K562 (cell line): ENCODE data around the gene ZNRF3. TPM values are rescaled to one million over a fixed set of nuclear protein-coding genes. Genes with fewer than 3 reads are reported as not detected.

Experiments used
- ATAC-seq: fragments of 200-7000 bp; cut with Tn5 transposase; 3 replicates; pipeline ENCODE4 v1.9.1; 2020; ENCODE audit warnings: moderate library complexity
- BruUV-seq: library from RNA; stranded (reverse); fragments of 400-500 nt; replicated peaks from 2 replicates; lab custom pipeline; 2021; lab: Mats Ljungman, UMichigan
- CTCF ChIA-PET: fragments of 300-600 bp; formaldehyde crosslinking; extraction: SDS; loops from one replicate; lab custom pipeline; 2021; ENCODE audit warnings: low intra/inter-chr PET ratio; lab: Yijun Ruan, JAX
- POLR2A ChIA-PET: fragments of 300-600, 350-650 bp; sonication (Branson Sonifier 250); formaldehyde crosslinking; extraction: SDS; loops from one replicate; lab custom pipeline; 2021; ENCODE audit warnings: antibody characterized with exemption, inconsistent platforms; lab: Yijun Ruan, JAX
- DNase-seq, 4 experiments: peaks; one replicate each; pipeline versions ENCODE4 v3.0.0 to v3.0.0-alpha.2; 2011 to 2018; ENCODE audit warnings: low spot score in 3 of 4, mixed read lengths in 3 of 4; ENCODE audit errors: extremely low read depth in 1 of 4
- FAIRE-seq: peaks from 2 replicates; lab custom pipeline; 2011; peaks lifted over from hg19 to GRCh38; lab: Jason Lieb, UNC
- H2AFZ ChIP-seq: 2 replicates; pipeline ENCODE4 v1.6.0; 2011; ENCODE audit warnings: low read depth, low read length, control low read depth, inconsistent platforms
- H3K27ac ChIP-seq: fragments of 200-600 bp; 3 replicates; pipeline ENCODE4 v1.8.0; 2011; ENCODE audit warnings: low read depth, mild to moderate bottlenecking, control low read depth, inconsistent platforms, low read length, moderate library complexity, mixed read lengths; ENCODE audit errors: extremely low read depth
- H3K27me3 ChIP-seq, 2 experiments: fragments of 300-600 bp in 1 of 2; 2 replicates in 1 of 2; 3 replicates in 1 of 2; pipeline versions ENCODE4 v1.6.0 to v1.8.0; 2011; ENCODE audit warnings: inconsistent platforms in 2 of 2, low read length in 2 of 2, mild to moderate bottlenecking in 1 of 2, mixed read lengths in 1 of 2, moderate library complexity in 1 of 2; ENCODE audit not compliant: control insufficient read depth in 2 of 2, insufficient read depth in 2 of 2
- H3K36me3 ChIP-seq: fragments of 300-600 bp; 3 replicates; pipeline ENCODE4 v1.8.0; 2011; ENCODE audit warnings: mild to moderate bottlenecking, low read length, inconsistent platforms; ENCODE audit not compliant: control insufficient read depth, insufficient read depth
- H3K4me1 ChIP-seq, 2 experiments: fragments of 200-600 bp in 1 of 2; replicated peaks in 1 of 2; 2 replicates in 1 of 2; 3 replicates in 1 of 2; pipeline versions ENCODE4 v1.5.1 to v1.8.0; 2011; ENCODE audit warnings: inconsistent platforms in 2 of 2, low read length in 2 of 2, mild to moderate bottlenecking in 1 of 2, mixed read lengths in 1 of 2, moderate library complexity in 1 of 2; ENCODE audit not compliant: control insufficient read depth in 2 of 2, insufficient read depth in 2 of 2
- H3K4me2 ChIP-seq: 2 replicates; pipeline ENCODE4 v1.6.1; 2011; ENCODE audit warnings: low read length, control low read depth, inconsistent platforms, mixed read lengths; ENCODE audit not compliant: insufficient read depth
- H3K4me3 ChIP-seq: fragments of 200-600 bp; sonication (generic), shearing (Covaris generic); 2 replicates; pipeline ENCODE4 v1.5.1; 2016; ENCODE audit warnings: control low read depth, inconsistent platforms
- H3K79me2 ChIP-seq: fragments of 200-600 bp; 3 replicates; pipeline ENCODE4 v1.8.0; 2011; ENCODE audit warnings: low read length, inconsistent platforms; ENCODE audit not compliant: control insufficient read depth, insufficient read depth
- H3K9ac ChIP-seq, 2 experiments: 2 replicates each; pipeline versions ENCODE4 v1.6.0 to v1.6.1; 2011; ENCODE audit warnings: low read depth in 2 of 2, low read length in 2 of 2, control low read depth in 1 of 2, inconsistent platforms in 1 of 2, mild to moderate bottlenecking in 1 of 2, mixed read lengths in 1 of 2; ENCODE audit not compliant: insufficient read depth in 1 of 2
- H3K9me1 ChIP-seq: one replicate; pipeline ENCODE4 v1.6.0; 2011; ENCODE audit warnings: inconsistent platforms, mild to moderate bottlenecking, low read length, moderate library complexity; ENCODE audit not compliant: control insufficient read depth, insufficient read depth
- H3K9me3 ChIP-seq: replicated peaks from 2 replicates; pipeline ENCODE4 v1.5.1; 2011; ENCODE audit warnings: low read depth, low read length, inconsistent platforms; ENCODE audit not compliant: control insufficient read depth, insufficient read depth
- H4K20me1 ChIP-seq: replicated peaks from 2 replicates; pipeline ENCODE4 v1.6.1; 2011; ENCODE audit warnings: low read length, inconsistent platforms, mixed read lengths; ENCODE audit not compliant: control insufficient read depth, insufficient read depth
- CCNT2 ChIP-seq: IDR thresholded peaks from 2 replicates; pipeline ENCODE4 v1.6.1; 2011; ENCODE audit warnings: borderline replicate concordance, low read depth, mild to moderate bottlenecking, moderate library complexity, mixed read lengths, low read length; ENCODE audit not compliant: insufficient read length; ENCODE audit errors: extremely low read depth
- COPS2 ChIP-seq: fragments of 450-650 bp; conservative IDR thresholded peaks from 2 replicates; pipeline ENCODE4 v1.6.1; 2016; ENCODE audit warnings: mild to moderate bottlenecking, moderate library complexity
- DNMT1 ChIP-seq: fragments of 450-650 bp; IDR thresholded peaks from 2 replicates; pipeline ENCODE4 v1.6.1; 2016; ENCODE audit warnings: antibody characterized with exemption, mild to moderate bottlenecking
- FUS ChIP-seq: fragments of 200-400 bp; formaldehyde crosslinking; optimal IDR thresholded peaks from 2 replicates; pipeline ENCODE3; 2017; ENCODE audit warnings: low read depth, low read length
- NCOA4 ChIP-seq: fragments of 450-650 bp; IDR thresholded peaks from 2 replicates; pipeline ENCODE4 v1.6.1; 2018; ENCODE audit warnings: mild to moderate bottlenecking; ENCODE audit not compliant: partially characterized antibody
- SOX6 ChIP-seq: fragments of 450-650 bp; IDR thresholded peaks from 2 replicates; pipeline ENCODE4 v1.6.1; 2014; ENCODE audit warnings: mild to moderate bottlenecking
- ZNF134 ChIP-seq: fragments of 250-450 bp; sonication (Bioruptor Pico); conservative IDR thresholded peaks from 2 replicates; pipeline ENCODE4 v1.4.0; 2020
- ZNF695 ChIP-seq: fragments of 450-650 bp; formaldehyde crosslinking; IDR thresholded peaks from 2 replicates; pipeline ENCODE4 v1.4.0; 2020; ENCODE audit warnings: mild to moderate bottlenecking, moderate library complexity
- in situ Hi-C: fragments of 300-500 bp; cut with MboI; formaldehyde crosslinking; loops from 4 replicates; pipeline ENCODE4 v1.15.0; 2018; ENCODE audit warnings: inconsistent platforms, mixed read lengths
- intact Hi-C: fragments of 100-400 bp; cut with micrococcal nuclease; formaldehyde crosslinking; loops from 2 replicates; pipeline ENCODE4 v1.14.2; 2022
- polyA plus RNA-seq, 8 experiments: library from polyadenylated mRNA; depleted of rRNA in 4 of 8; stranded (reverse) in 5 of 8; unstranded in 3 of 8; fragments of >200 nt; fragmentation: Nextera tagmentation in 2 of 8; fragmentation: Illumina TruSeq in 1 of 8; extraction: Ambion mirVana in 2 of 8; extraction: Trizol in 1 of 8; gene quantifications; 2 replicates each; pipeline versions ENCODE4 v1.2.1 to v1.2.3, GENCODE V29; 2011 to 2014; ENCODE audit warnings: inconsistent platforms in 1 of 8, missing spikeins in 1 of 8
- total RNA-seq, 7 experiments: library from RNA; depleted of rRNA in 6 of 7; stranded (reverse); fragments of >200 nt in 6 of 7; fragmentation: Illumina TruSeq in 2 of 7; extraction: Trizol in 2 of 7; gene quantifications; 2 replicates each; pipeline versions ENCODE4 v1.2.1 to v1.2.3, GENCODE V29; 2011 to 2021; ENCODE audit warnings: low replicate concordance in 1 of 7
- TF ChIP-seq, protein P1 (sequence below): fragments of 250-450 bp; sonication (Bioruptor Pico); IDR thresholded peaks from 2 replicates; pipeline ENCODE4 v1.4.0; 2020; ENCODE audit warnings: mild to moderate bottlenecking, moderate library complexity

ZNRF3 gene
- total and polyA plus RNA-seq, 9 of the 15 experiments (the other 6 are each of a cell fraction or from before 2014, with no cell fraction given), result 0.41 to 5.9 (median 1.7) TPM

DNA sequence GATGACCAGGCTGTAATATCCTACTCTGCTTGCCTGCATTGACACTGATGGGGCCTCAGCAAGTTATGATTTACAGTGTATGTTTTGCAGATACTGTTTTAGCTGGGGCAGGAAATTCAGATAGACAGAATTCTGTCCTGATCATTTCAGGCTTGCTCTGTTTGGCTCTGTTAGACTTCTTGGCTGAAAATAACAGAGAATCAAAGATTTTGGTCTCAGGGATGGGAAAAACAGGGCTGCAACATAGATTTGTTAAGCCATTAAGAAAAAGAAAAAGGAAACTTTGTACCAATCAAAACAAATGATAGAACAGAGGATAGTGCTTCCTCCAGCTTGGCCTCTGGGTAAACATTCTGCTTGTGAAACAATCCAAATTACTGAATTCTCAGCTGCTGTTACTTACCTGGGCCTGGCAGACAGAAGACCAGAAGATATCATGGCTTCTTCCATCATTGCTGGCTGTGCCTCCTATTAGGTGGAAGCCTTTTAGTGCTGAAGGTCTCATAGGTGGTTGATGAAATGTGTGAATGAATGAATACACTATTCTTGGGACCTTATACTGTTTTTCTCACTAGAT lies 22.0 kb downstream of the ZNRF3 start:
- FAIRE-seq, result no peak

More for the DNA sequence above, 22.0 kb downstream of the ZNRF3 start:
- Histone ChIP-seq H3K4me1 (peaks cover 3% of the 10 kb centered on the region in 2 experiments; a peak in 2 of 5 replicates), H3K36me3 (no peaks in the 10 kb centered on the region), H3K4me2 (no peak overlapping the region), H4K20me1 (peaks cover 12% of the 10 kb centered on the region; the same call in 1 of the 2 replicates), H3K9ac (no peak overlapping the region), H3K79me2 (peaks cover 12% of the 10 kb centered on the region), H3K4me3 (no peak overlapping the region), H2AFZ (no peak overlapping the region), H3K9me3 (no peaks in the 10 kb centered on the region), H3K27me3 (no peaks in the 10 kb centered on the region), H3K27ac (no peak overlapping the region), H3K9me1 (no peaks in the 10 kb centered on the region)
- intact Hi-C loops (no loop called here), in situ Hi-C loops (no loop called here)
- TF ChIP-seq, protein P1, sequence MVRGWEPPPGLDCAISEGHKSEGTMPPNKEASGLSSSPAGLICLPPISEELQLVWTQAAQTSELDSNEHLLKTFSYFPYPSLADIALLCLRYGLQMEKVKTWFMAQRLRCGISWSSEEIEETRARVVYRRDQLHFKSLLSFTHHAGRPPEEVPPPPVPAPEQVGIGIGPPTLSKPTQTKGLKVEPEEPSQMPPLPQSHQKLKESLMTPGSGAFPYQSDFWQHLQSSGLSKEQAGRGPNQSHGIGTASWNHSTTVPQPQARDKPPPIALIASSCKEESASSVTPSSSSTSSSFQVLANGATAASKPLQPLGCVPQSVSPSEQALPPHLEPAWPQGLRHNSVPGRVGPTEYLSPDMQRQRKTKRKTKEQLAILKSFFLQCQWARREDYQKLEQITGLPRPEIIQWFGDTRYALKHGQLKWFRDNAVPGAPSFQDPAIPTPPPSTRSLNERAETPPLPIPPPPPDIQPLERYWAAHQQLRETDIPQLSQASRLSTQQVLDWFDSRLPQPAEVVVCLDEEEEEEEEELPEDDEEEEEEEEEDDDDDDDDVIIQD (CRISPR knock-in tag), result no peak
- TF ChIP-seq SOX6 (no peak), DNMT1 (no peak), ZNF695 (CRISPR knock-in tag) (no peak), CCNT2 (no peak), ZNF134 (no peak), FUS (no peak), COPS2 (no peak), NCOA4 (no peak)
- CTCF ChIA-PET, result no interaction called here
- no peak for ATAC-seq
- POLR2A ChIA-PET, result interaction anchor here (2.1 kb wide), 1 partner anchor 10 kb away, joined by 11 read pairs; no protein-coding TSS in a partner anchor
- no TSS peak for BruUV-seq
- DNase-seq, result no peak
